ENCODE measurements around the gene DDHD1. TPM values are rescaled to one million over a fixed set of nuclear protein-coding genes. Genes with fewer than 3 reads are reported as not detected.

DDHD1 gene
- total RNA-seq, 4 donors from 2014 or later: 9.7 to 19.4 (median 14.6) TPM

- intact Hi-C loops (cut with DNase I; ENCODE audit: low total_unique reads): no loop called here
- no peak overlapping the region for H3K4me3 ChIP-seq (ENCODE audit: low read depth, poor library complexity, severe bottlenecking)
Observed at GRCh38 chr14:53027562-53027961, 125.6 kb downstream of the DDHD1 start.

DNA sequence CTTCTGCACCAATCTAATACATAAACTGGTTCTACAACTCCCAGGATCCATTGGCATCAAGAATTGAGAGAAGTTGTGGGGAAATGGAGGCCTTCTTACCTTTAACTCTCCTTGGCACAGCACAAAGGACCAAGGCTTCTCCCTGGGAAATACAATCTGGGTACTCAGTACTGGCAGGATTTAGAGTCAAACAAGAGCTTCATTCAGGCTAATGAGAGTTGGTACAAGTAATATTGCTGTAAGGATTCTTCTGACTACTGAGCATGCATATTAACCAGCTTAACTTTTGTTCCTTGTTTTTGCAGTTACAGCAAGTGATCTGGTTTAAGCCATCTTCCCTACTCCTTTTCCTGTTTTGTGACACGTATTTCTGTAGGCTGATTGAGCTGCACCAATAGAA is 126.1 kb downstream of the DDHD1 start:
- no peak for DNase-seq (ENCODE audit: low spot score in 2 of 2)
- H3K4me3 ChIP-seq (ENCODE audit: low read depth, poor library complexity, severe bottlenecking): no peak overlapping the region
- intact Hi-C loops (cut with DNase I; ENCODE audit: low total_unique reads): no loop called here
- 0 to 36% methylated on average over 1 of the region's 1 CpG for WGBS, 2 donors
- TF ChIP-seq POLR2A (IDR thresholded peaks at IDR 0.05): no peak
- TF ChIP-seq CTCF (IDR thresholded peaks at IDR 0.05): no peak

More at GRCh38 chr14:53027562-53027961, 125.6 kb downstream of the DDHD1 start:
- 86 to 88% methylated on average over 3 of the region's 3 CpGs for WGBS, 2 donors
- TF ChIP-seq POLR2A (IDR thresholded peaks at IDR 0.05) (no peak), CTCF (IDR thresholded peaks at IDR 0.05) (no peak)
- no peak for DNase-seq (ENCODE audit: low spot score in 2 of 2)

GRCh38 chr14:53023325-53023724 is 129.8 kb downstream of the DDHD1 start:
- 95 to 96% methylated on average over 3 of the region's 3 CpGs for WGBS, 2 donors
- intact Hi-C loops (cut with DNase I; ENCODE audit: low total_unique reads): no loop called here
- H3K4me3 ChIP-seq (ENCODE audit: low read depth, poor library complexity, severe bottlenecking): no peak overlapping the region
- TF ChIP-seq POLR2A (IDR thresholded peaks at IDR 0.05): no peak
- no peak for TF ChIP-seq CTCF (IDR thresholded peaks at IDR 0.05)
- no peak for DNase-seq (ENCODE audit: low spot score in 2 of 2)

- 66 to 86% methylated on average over 3 of the region's 3 CpGs for WGBS, 2 donors
- H3K4me3 ChIP-seq (ENCODE audit: low read depth, poor library complexity, severe bottlenecking): no peak overlapping the region
- TF ChIP-seq CTCF (IDR thresholded peaks at IDR 0.05) (no peak), POLR2A (IDR thresholded peaks at IDR 0.05) (no peak)
- intact Hi-C loops (cut with DNase I; ENCODE audit: low total_unique reads): no loop called here
- no peak for DNase-seq (ENCODE audit: low spot score in 2 of 2)
Observed at GRCh38 chr14:53022593-53022992, 130.5 kb downstream of the DDHD1 start.

- no peak for DNase-seq (ENCODE audit: low spot score in 2 of 2)
- intact Hi-C loops (cut with DNase I; ENCODE audit: low total_unique reads): no loop called here
- no peak overlapping the region for H3K4me3 ChIP-seq (ENCODE audit: low read depth, poor library complexity, severe bottlenecking)
- 81 to 85% methylated on average over 5 of the region's 5 CpGs for WGBS, 2 donors
- TF ChIP-seq CTCF (IDR thresholded peaks at IDR 0.05) (no peak), POLR2A (IDR thresholded peaks at IDR 0.05) (no peak)
Observed at GRCh38 chr14:53020193-53020932, 132.8 kb downstream of the DDHD1 start.

DNA sequence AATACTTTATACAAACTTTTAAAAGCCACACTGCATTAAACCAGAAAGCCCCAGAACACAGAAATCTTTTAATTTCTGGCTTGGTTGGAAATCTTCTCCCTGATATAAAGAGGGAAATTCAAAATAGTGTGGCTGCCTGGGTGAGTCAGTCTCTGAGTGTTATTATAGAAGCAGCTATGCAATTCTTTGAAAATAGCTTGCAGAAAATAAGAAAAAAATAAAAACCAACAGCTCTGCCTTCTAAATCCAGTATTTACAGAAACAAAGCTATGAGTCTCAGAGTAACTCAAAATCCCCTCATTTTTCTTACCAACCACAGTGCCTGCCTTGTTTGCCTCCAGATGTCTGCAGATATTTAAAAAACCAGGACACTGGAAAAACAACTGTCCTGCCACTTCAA is 133.7 kb downstream of the DDHD1 start:
- DNase-seq (ENCODE audit: low spot score in 2 of 2): no peak
- intact Hi-C loops (cut with DNase I; ENCODE audit: low total_unique reads): no loop called here
- no peak for TF ChIP-seq POLR2A (IDR thresholded peaks at IDR 0.05)
- TF ChIP-seq CTCF (IDR thresholded peaks at IDR 0.05): no peak

More for the DNA sequence above, 133.7 kb downstream of the DDHD1 start:
- H3K4me3 ChIP-seq (ENCODE audit: low read depth, poor library complexity, severe bottlenecking): no peak overlapping the region

All from lower leg skin (tissue), 4 donors.